ENCODE measurements around the gene CEBPA.

Gene CEBPA

GRCh38 chr19:33290956-33291622 is 11.2 kb downstream of the CEBPA start:
- FAIRE-seq, result no peak
- TF ChIP-seq POLR2A (IDR thresholded peaks at IDR 0.05; ENCODE audit: low read depth, low read length) (no peak), TAF1 (IDR thresholded peaks at IDR 0.05; ENCODE audit: low read depth, low read length) (no peak), POLR2AphosphoS5 (IDR thresholded peaks at IDR 0.05; ENCODE audit: low read depth, low read length) (no peak), POU2F2 (IDR thresholded peaks at IDR 0.05; ENCODE audit: low read depth, low read length) (no peak), SPI1 (IDR thresholded peaks at IDR 0.05; ENCODE audit: low read depth, low read length) (no peak), PAX5 (IDR thresholded peaks at IDR 0.05; ENCODE audit: insufficient read depth, low read length, severe bottlenecking) (no peak)
- DNase-seq (ENCODE audit: insufficient read length, low spot score), result no peak

- no peak for FAIRE-seq
- DNase-seq (ENCODE audit: insufficient read length, low spot score), result no peak
- TF ChIP-seq POU2F2 (IDR thresholded peaks at IDR 0.05; ENCODE audit: low read depth, low read length) (no peak), POLR2A (IDR thresholded peaks at IDR 0.05; ENCODE audit: low read depth, low read length) (no peak), TAF1 (IDR thresholded peaks at IDR 0.05; ENCODE audit: low read depth, low read length) (no peak), PAX5 (IDR thresholded peaks at IDR 0.05; ENCODE audit: insufficient read depth, low read length, severe bottlenecking) (no peak), POLR2AphosphoS5 (IDR thresholded peaks at IDR 0.05; ENCODE audit: low read depth, low read length) (no peak), SPI1 (IDR thresholded peaks at IDR 0.05; ENCODE audit: low read depth, low read length) (no peak)
These were observed 12.1 kb downstream of the CEBPA start for GRCh38 chr19:33290082-33290815.

GRCh38 chr19:33289261-33289660 is 13.1 kb downstream of the CEBPA start:
- FAIRE-seq, result no peak
- DNase-seq (ENCODE audit: insufficient read length, low spot score), result no peak
- no peak for TF ChIP-seq PAX5 (IDR thresholded peaks at IDR 0.05; ENCODE audit: insufficient read depth, low read length, severe bottlenecking)
- no peak for TF ChIP-seq POLR2A (IDR thresholded peaks at IDR 0.05; ENCODE audit: low read depth, low read length)
- TF ChIP-seq POU2F2 (IDR thresholded peaks at IDR 0.05; ENCODE audit: low read depth, low read length), result no peak
- no peak for TF ChIP-seq TAF1 (IDR thresholded peaks at IDR 0.05; ENCODE audit: low read depth, low read length)

GRCh38 chr19:33288666-33289065 is 13.7 kb downstream of the CEBPA start:
- no peak for FAIRE-seq
- no peak for DNase-seq (ENCODE audit: insufficient read length, low spot score)
- TF ChIP-seq POLR2AphosphoS5 (IDR thresholded peaks at IDR 0.05; ENCODE audit: low read depth, low read length) (no peak), POU2F2 (IDR thresholded peaks at IDR 0.05; ENCODE audit: low read depth, low read length) (no peak), TAF1 (IDR thresholded peaks at IDR 0.05; ENCODE audit: low read depth, low read length) (no peak), PAX5 (IDR thresholded peaks at IDR 0.05; ENCODE audit: insufficient read depth, low read length, severe bottlenecking) (no peak), SPI1 (IDR thresholded peaks at IDR 0.05; ENCODE audit: low read depth, low read length) (no peak), POLR2A (IDR thresholded peaks at IDR 0.05; ENCODE audit: low read depth, low read length) (no peak)

- TF ChIP-seq POLR2A (IDR thresholded peaks at IDR 0.05; ENCODE audit: low read depth, low read length) (no peak), SPI1 (IDR thresholded peaks at IDR 0.05; ENCODE audit: low read depth, low read length) (no peak), POLR2AphosphoS5 (IDR thresholded peaks at IDR 0.05; ENCODE audit: low read depth, low read length) (no peak), POU2F2 (IDR thresholded peaks at IDR 0.05; ENCODE audit: low read depth, low read length) (no peak)
- DNase-seq (ENCODE audit: insufficient read length, low spot score), result no peak
- no peak for FAIRE-seq
These were observed 14.4 kb downstream of the CEBPA start for GRCh38 chr19:33287927-33288326.

- TF ChIP-seq PAX5 (IDR thresholded peaks at IDR 0.05; ENCODE audit: insufficient read depth, low read length, severe bottlenecking) (no peak), POU2F2 (IDR thresholded peaks at IDR 0.05; ENCODE audit: low read depth, low read length) (no peak), SPI1 (IDR thresholded peaks at IDR 0.05; ENCODE audit: low read depth, low read length) (no peak)
- FAIRE-seq (no peak), DNase-seq (ENCODE audit: insufficient read length, low spot score) (no peak)
These were observed 14.9 kb downstream of the CEBPA start for GRCh38 chr19:33287438-33287837.

- no peak for DNase-seq (ENCODE audit: insufficient read length, low spot score)
- no peak for FAIRE-seq
- TF ChIP-seq SPI1 (IDR thresholded peaks at IDR 0.05; ENCODE audit: low read depth, low read length) (no peak), TAF1 (IDR thresholded peaks at IDR 0.05; ENCODE audit: low read depth, low read length) (no peak), POLR2A (IDR thresholded peaks at IDR 0.05; ENCODE audit: low read depth, low read length) (no peak), PAX5 (IDR thresholded peaks at IDR 0.05; ENCODE audit: insufficient read depth, low read length, severe bottlenecking) (no peak), POU2F2 (IDR thresholded peaks at IDR 0.05; ENCODE audit: low read depth, low read length) (no peak), POLR2AphosphoS5 (IDR thresholded peaks at IDR 0.05; ENCODE audit: low read depth, low read length) (no peak)
These were observed 15.4 kb downstream of the CEBPA start for GRCh38 chr19:33286899-33287298.

- DNase-seq (ENCODE audit: insufficient read length, low spot score), result no peak
- TF ChIP-seq PAX5 (IDR thresholded peaks at IDR 0.05; ENCODE audit: insufficient read depth, low read length, severe bottlenecking) (no peak), POU2F2 (IDR thresholded peaks at IDR 0.05; ENCODE audit: low read depth, low read length) (no peak), TAF1 (IDR thresholded peaks at IDR 0.05; ENCODE audit: low read depth, low read length) (no peak), POLR2A (IDR thresholded peaks at IDR 0.05; ENCODE audit: low read depth, low read length) (no peak), POLR2AphosphoS5 (IDR thresholded peaks at IDR 0.05; ENCODE audit: low read depth, low read length) (no peak), SPI1 (IDR thresholded peaks at IDR 0.05; ENCODE audit: low read depth, low read length) (no peak)
- no peak for FAIRE-seq
These were observed 16.9 kb downstream of the CEBPA start for GRCh38 chr19:33285441-33285927.

GRCh38 chr19:33284756-33285155 is 17.6 kb downstream of the CEBPA start:
- FAIRE-seq, result no peak
- DNase-seq (ENCODE audit: insufficient read length, low spot score), result no peak
- TF ChIP-seq SPI1 (IDR thresholded peaks at IDR 0.05; ENCODE audit: low read depth, low read length), result no peak
- no peak for TF ChIP-seq POLR2A (IDR thresholded peaks at IDR 0.05; ENCODE audit: low read depth, low read length)
- TF ChIP-seq POU2F2 (IDR thresholded peaks at IDR 0.05; ENCODE audit: low read depth, low read length), result no peak
- no peak for TF ChIP-seq TAF1 (IDR thresholded peaks at IDR 0.05; ENCODE audit: low read depth, low read length)
- no peak for TF ChIP-seq POLR2AphosphoS5 (IDR thresholded peaks at IDR 0.05; ENCODE audit: low read depth, low read length)
- no peak for TF ChIP-seq PAX5 (IDR thresholded peaks at IDR 0.05; ENCODE audit: insufficient read depth, low read length, severe bottlenecking)
